PC-9 (cell line): ENCODE results near the gene ZFPM1. TPM values are rescaled to one million over a fixed set of nuclear protein-coding genes. Genes with fewer than 3 reads are reported as not detected.

Experiments used
- BruUV-seq: library from RNA; stranded (reverse); fragments of 400-500 nt; replicated peaks from 2 replicates; lab custom pipeline; 2021; lab: Mats Ljungman, UMichigan
- CTCF ChIA-PET: fragments of 300-600 bp; sonication (Branson Sonifier 250); formaldehyde crosslinking; loops from one replicate; lab custom pipeline; 2022; ENCODE audit warnings: antibody characterized with exemption; lab: Charles Lee
- POLR2A ChIA-PET: fragments of 300-600 bp; sonication (Branson Sonifier 250); formaldehyde crosslinking; loops from one replicate; lab custom pipeline; 2022; ENCODE audit warnings: antibody characterized with exemption; ENCODE audit not compliant: unreplicated experiment; lab: Charles Lee
- DNase-seq, 2 experiments: peaks; one replicate each; pipeline versions ENCODE4 v3.0.0 to v3.0.0-alpha.2; 2015 to 2022; ENCODE audit warnings: mixed read lengths in 1 of 2
- H2AFZ ChIP-seq: fragments of 200-600 bp; sonication (generic); 2 replicates; pipeline ENCODE4 v1.8.1; 2017; ENCODE audit warnings: antibody characterized with exemption
- H3F3A ChIP-seq: fragments of 200-600 bp; sonication (generic); 2 replicates; pipeline ENCODE4 v1.8.1; 2017; ENCODE audit warnings: antibody characterized with exemption, mild to moderate bottlenecking, low read depth; ENCODE audit not compliant: insufficient read depth
- H3K27ac ChIP-seq: fragments of 200-600 bp; sonication (generic); 2 replicates; pipeline ENCODE4 v1.6.1; 2016; ENCODE audit warnings: mixed run types
- H3K27me3 ChIP-seq: fragments of 200-600 bp; sonication (generic); 2 replicates; pipeline ENCODE4 v1.6.1; 2016; ENCODE audit warnings: low read depth, mixed run types; ENCODE audit not compliant: insufficient read depth
- H3K36me3 ChIP-seq: fragments of 200-600 bp; sonication (generic); 2 replicates; pipeline ENCODE4 v1.6.1; 2016; ENCODE audit warnings: low read depth, mixed run types
- H3K4me1 ChIP-seq: fragments of 200-600 bp; sonication (generic); replicated peaks from 2 replicates; pipeline ENCODE4 v1.6.1; 2016; ENCODE audit warnings: mixed run types; ENCODE audit not compliant: insufficient read depth
- H3K4me2 ChIP-seq: fragments of 200-600 bp; sonication (generic); 2 replicates; pipeline ENCODE4 v1.6.1; 2017; ENCODE audit warnings: mixed run types
- H3K4me3 ChIP-seq: fragments of 200-600 bp; sonication (generic); 2 replicates; pipeline ENCODE4 v1.6.1; 2016; ENCODE audit warnings: mixed run types
- H3K79me2 ChIP-seq: fragments of 200-600 bp; sonication (generic); 2 replicates; pipeline ENCODE4 v1.6.1; 2017; ENCODE audit warnings: low read depth, mixed run types
- H3K9me2 ChIP-seq: fragments of 200-600 bp; sonication (generic); 2 replicates; pipeline ENCODE4 v1.8.1; 2017; ENCODE audit warnings: mild to moderate bottlenecking; ENCODE audit not compliant: insufficient read depth
- H3K9me3 ChIP-seq: fragments of 200-600 bp; sonication (generic); 2 replicates; pipeline ENCODE4 v1.8.1; 2016; ENCODE audit warnings: low read depth; ENCODE audit not compliant: insufficient read depth
- H4K20me1 ChIP-seq: fragments of 200-600 bp; sonication (generic); 2 replicates; pipeline ENCODE4 v1.8.1; 2017; ENCODE audit not compliant: insufficient read depth
- CTCF ChIP-seq: fragments of 200-600 bp; sonication (generic); conservative IDR thresholded peaks from 2 replicates; pipeline ENCODE4 v1.6.1; 2017; ENCODE audit warnings: mixed run types, antibody characterized with exemption, mild to moderate bottlenecking, moderate library complexity
- EZH2 ChIP-seq: fragments of 200-600 bp; sonication (generic); IDR thresholded peaks from 2 replicates; pipeline ENCODE4 v1.8.0; 2017; ENCODE audit warnings: antibody characterized with exemption, low read depth
- intact Hi-C: fragments of 100-400 bp; cut with micrococcal nuclease; formaldehyde crosslinking; loops from one replicate; pipeline ENCODE4 v1.10.0; 2022; ENCODE audit not compliant: unreplicated experiment
- total RNA-seq: library from RNA; stranded (reverse); gene quantifications from 2 replicates; pipeline ENCODE4 v1.2.3, GENCODE V29; 2021

Gene ZFPM1
- total RNA-seq, 1 experiment from 2014 or later, result 19.7 TPM

- H4K20me1 ChIP-seq, result peaks cover 23% of the 10 kb centered on the region
- BruUV-seq, result no TSS peak
Observed at GRCh38 chr16:88476817-88477397, 23.8 kb downstream of the ZFPM1 start.

GRCh38 chr16:88477631-88478519 is 24.8 kb downstream of the ZFPM1 start:
- Histone ChIP-seq H3K36me3 (no peaks in the 10 kb centered on the region), H3K4me2 (no peak overlapping the region), H3K27me3 (no peaks in the 10 kb centered on the region), H3K4me3 (no peak overlapping the region), H3K9me3 (no peaks in the 10 kb centered on the region), H3K9me2 (no peaks in the 10 kb centered on the region), H3K4me1 (no peaks in the 10 kb centered on the region), H4K20me1 (peaks cover 13% of the 10 kb centered on the region), H2AFZ (no peak overlapping the region), H3K27ac (no peak overlapping the region), H3F3A (no peaks in the 10 kb centered on the region), H3K79me2 (no peaks in the 10 kb centered on the region)
- no peak for DNase-seq
- TF ChIP-seq EZH2, result no peak
- TF ChIP-seq CTCF, result no peak
- intact Hi-C loops, result no loop called here
- BruUV-seq, result no TSS peak
- ChIA-PET POLR2A (no interaction called here), CTCF (interaction anchor here (0.5 kb wide), 1 partner anchor 1339 kb away, joined by 8 read pairs; the partner anchor contains the start of gene FANCA)

More at GRCh38 chr16:88476817-88477397, 23.8 kb downstream of the ZFPM1 start:
- no peaks in the 10 kb centered on the region for H3K27me3 ChIP-seq
- intact Hi-C loops, result no loop called here
- ChIA-PET POLR2A (no interaction called here), CTCF (no interaction called here)
- no peak overlapping the region for H3K4me2 ChIP-seq
- no peak overlapping the region for H3K4me3 ChIP-seq
- H3K27ac ChIP-seq, result no peak overlapping the region
- H3F3A ChIP-seq, result no peaks in the 10 kb centered on the region
- no peaks in the 10 kb centered on the region for H3K79me2 ChIP-seq
- no peaks in the 10 kb centered on the region for H3K9me3 ChIP-seq
- H3K4me1 ChIP-seq, result no peaks in the 10 kb centered on the region
- no peak for DNase-seq
- TF ChIP-seq EZH2, result no peak
- no peak for TF ChIP-seq CTCF
- H3K36me3 ChIP-seq, result no peaks in the 10 kb centered on the region
- no peaks in the 10 kb centered on the region for H3K9me2 ChIP-seq
- no peak overlapping the region for H2AFZ ChIP-seq

- ChIA-PET POLR2A (interaction anchor here (0.7 kb wide), 1 partner anchor 1050 kb away, joined by 3 read pairs; no protein-coding TSS in a partner anchor), CTCF (no interaction called here)
- TF ChIP-seq CTCF (no peak), EZH2 (no peak)
- Histone ChIP-seq H3K36me3 (no peaks in the 10 kb centered on the region), H3K4me1 (no peaks in the 10 kb centered on the region), H3F3A (no peaks in the 10 kb centered on the region), H3K4me3 (no peak overlapping the region), H3K9me2 (no peaks in the 10 kb centered on the region), H4K20me1 (0 out of 2 replicates have a peak, but pooled peaks cover 8% of the 10 kb centered on the region), H3K79me2 (no peaks in the 10 kb centered on the region), H3K27ac (no peak overlapping the region), H2AFZ (no peak overlapping the region), H3K9me3 (no peaks in the 10 kb centered on the region), H3K27me3 (no peaks in the 10 kb centered on the region), H3K4me2 (no peak overlapping the region)
- DNase-seq, result no peak
- intact Hi-C loops, result no loop called here
- no TSS peak for BruUV-seq
Observed at GRCh38 chr16:88478889-88479792, 26.1 kb downstream of the ZFPM1 start.
